Right ventricle myocardium inferior (tissue), 1 donor: ENCODE data around the gene AK9. TPM values are rescaled to one million over a fixed set of nuclear protein-coding genes. Genes with fewer than 3 reads are reported as not detected.
A peak's percentile ranks its signal among the peaks of the same experiment; 100 is the strongest.
"Not testable (repeated sequence)": the region's sequence is repeated elsewhere in the genome, so short reads cannot be mapped to it uniquely, and the experiment has no call there.

ENCODE experiments used
- ATAC-seq: fragments of 200-7000 bp; cut with Tn5 transposase; one replicate; pipeline ENCODE4 v1.9.1; 2020; ENCODE audit warnings: mild to moderate bottlenecking, moderate library complexity
- DNase-seq: peaks from one replicate; pipeline ENCODE4 v3.0.0; 2021; ENCODE audit errors: missing footprints
- intact Hi-C: fragments of 100-400 bp; cut with DNase I; formaldehyde crosslinking; loops from one replicate; pipeline ENCODE4 v1.11.0; 2022
- total RNA-seq: library from RNA; stranded (reverse); fragmentation: NEBNext Ultra II Directional; extraction: Animal tissue kit (Norgen Biotek cat#: 25700); gene quantifications from one replicate; pipeline ENCODE4 v1.2.1, GENCODE V29; 2021
- donor health status: DM: no; HTN: yes; CAD: no; lungs with severe emphysema.

AK9 gene
- total RNA-seq, 1 donor from 2014 or later: 11.9 TPM

DNA sequence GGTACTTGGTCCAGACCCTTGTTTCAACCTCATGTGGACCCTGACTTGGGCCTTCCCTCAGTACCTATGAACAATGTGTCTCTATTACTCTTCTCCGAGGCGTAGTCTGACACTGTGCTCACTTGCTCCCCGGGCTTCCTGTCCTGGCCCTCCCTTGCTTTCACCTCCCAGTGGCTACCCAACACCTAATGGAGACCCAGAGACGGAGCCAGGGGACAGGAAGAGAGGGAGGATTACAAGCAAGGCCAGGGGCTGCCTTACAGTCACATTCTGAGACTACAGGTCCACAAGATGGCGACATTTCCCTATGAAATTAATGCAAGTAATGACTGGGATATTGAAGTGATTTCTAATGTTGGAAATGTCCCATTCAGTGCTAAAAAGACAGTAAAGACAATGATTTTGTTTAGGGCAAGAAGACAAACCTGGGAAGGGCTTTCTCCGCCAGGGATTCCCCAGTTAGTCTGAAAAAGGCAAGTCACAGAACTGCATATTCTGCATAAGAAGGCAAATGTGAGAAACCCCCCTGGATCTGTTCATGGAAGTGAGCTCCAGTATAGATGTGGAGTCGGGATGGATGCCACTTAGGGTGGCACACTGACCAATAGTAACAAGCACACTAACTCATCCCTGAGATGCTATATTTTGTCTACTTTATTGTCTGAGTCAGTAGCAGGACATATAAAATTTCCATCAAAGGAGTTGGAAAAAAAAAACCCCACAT is 163.9 kb downstream of the AK9 start:
- DNase-seq (no peak), ATAC-seq (peak; percentile 34)
- intact Hi-C loops: loop anchor here (5.0 to 10.0 kb wide), 3 partner anchors 168 to 525 kb away; partner anchors contain the start of genes AK9 and FIG4

DNA sequence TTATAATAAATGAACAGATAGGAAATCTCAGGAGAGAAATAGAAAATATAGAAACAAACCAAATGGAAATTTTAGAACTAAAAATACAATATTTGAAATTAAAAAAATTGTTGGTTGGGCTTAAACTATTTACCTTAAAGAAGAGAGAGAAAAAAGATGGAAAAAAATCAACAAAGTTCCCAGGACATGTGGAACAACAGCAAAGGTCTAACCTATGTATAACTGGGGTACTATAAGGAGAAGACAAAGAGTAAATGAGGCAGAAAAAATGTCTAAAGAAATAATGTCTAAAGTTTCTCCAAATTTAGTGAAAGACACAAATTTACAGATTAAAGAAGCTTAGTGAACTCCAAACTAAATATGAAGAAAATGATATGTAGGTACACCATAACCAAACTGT is 166.9 kb downstream of the AK9 start:
- ATAC-seq (no peak), DNase-seq (no peak)
- intact Hi-C loops: loop anchor here (10.0 kb wide), 1 partner anchor 171 kb away; the partner anchor contains the start of genes AK9 and FIG4

DNA sequence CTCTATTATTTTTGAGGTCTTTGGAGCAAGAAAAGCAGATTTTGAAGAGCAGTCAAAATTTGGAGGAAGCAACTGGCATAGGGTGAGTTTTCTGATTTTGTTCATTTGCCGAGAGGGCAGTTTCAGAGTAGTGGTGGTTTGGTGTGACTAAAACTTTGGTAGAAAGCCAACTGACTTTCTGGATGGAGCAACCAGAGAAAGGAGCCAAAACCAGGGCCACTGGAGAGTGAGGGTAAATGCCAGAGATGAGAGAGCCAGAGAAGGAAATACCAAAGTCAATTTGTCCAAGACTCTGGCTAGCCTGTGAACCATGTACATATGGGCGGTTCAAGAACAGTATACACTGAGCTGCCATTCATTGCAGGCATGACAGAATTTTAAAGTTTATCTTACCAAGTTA is 167.5 kb downstream of the AK9 start:
- ATAC-seq (no peak), DNase-seq (no peak)
- intact Hi-C loops: loop anchor here (10.0 kb wide), 1 partner anchor 171 kb away; the partner anchor contains the start of genes AK9 and FIG4

DNA sequence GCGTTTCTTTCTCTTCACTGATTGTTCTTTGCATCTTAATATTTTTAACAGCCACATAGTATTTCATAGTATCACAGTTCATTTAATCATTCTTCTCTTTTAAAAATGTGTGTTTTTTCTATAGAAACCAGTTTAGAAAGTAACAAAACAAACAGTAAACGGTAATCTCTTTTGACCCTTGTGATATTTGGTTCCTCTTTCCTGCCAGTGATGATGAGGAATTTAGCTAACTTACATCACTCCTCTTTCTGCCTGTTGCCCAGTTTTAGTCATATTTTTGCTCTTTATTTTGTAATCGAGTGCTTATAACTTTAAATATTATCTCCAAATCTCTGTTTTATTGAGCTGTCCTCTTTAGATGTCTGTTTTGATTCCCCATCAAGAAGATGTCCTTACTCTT is 169.9 kb downstream of the AK9 start:
- intact Hi-C loops: loop anchor here (10.0 kb wide), 1 partner anchor 174 kb away; the partner anchor contains the start of genes AK9 and FIG4
- ATAC-seq (no peak), DNase-seq (no peak)

DNA sequence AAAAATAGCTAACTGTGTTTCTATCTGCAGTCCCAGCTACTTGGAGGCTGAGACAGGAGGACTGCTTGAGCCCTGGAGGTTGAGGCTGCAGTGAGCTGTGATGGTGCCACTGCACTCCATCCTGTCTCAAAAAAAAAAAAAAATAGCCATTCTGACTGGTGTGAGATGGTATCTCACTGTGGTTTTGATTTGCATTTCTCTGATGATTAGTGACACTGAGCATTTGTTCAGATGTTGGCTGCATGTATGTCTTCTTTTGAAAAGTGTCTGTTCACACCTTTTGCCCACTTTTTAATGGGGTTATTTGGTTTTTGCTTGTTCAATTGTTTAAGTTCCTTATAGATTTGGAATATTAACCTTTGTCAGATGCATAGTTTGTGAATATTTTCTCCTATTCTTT is 171.4 kb downstream of the AK9 start:
- ATAC-seq, DNase-seq: not testable (repeated sequence)
- intact Hi-C loops: loop anchor here (10.0 kb wide), 1 partner anchor 175 kb away; the partner anchor contains the start of genes AK9 and FIG4

DNA sequence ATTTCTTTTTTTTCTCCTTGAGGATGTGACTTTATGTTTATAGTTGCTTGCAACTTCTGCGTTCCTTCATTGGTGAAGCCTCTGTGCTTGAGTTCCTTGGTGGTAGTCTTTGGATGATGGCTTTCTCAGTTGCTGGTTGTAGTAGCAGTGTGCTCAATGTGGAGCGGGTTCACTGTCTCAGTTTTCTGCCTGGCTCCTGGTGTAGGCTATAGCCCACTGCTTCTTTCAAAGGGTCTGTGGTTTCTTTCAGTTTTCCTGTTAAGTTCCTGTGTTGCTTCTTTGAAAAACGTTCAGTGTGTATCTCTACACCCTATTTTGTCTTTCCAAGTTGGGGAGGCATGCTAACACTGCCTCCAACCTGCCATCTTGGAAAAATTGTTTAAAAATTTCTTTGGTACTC is 174.1 kb downstream of the AK9 start:
- intact Hi-C loops: no loop called here
- DNase-seq (no peak), ATAC-seq (no peak)

DNA sequence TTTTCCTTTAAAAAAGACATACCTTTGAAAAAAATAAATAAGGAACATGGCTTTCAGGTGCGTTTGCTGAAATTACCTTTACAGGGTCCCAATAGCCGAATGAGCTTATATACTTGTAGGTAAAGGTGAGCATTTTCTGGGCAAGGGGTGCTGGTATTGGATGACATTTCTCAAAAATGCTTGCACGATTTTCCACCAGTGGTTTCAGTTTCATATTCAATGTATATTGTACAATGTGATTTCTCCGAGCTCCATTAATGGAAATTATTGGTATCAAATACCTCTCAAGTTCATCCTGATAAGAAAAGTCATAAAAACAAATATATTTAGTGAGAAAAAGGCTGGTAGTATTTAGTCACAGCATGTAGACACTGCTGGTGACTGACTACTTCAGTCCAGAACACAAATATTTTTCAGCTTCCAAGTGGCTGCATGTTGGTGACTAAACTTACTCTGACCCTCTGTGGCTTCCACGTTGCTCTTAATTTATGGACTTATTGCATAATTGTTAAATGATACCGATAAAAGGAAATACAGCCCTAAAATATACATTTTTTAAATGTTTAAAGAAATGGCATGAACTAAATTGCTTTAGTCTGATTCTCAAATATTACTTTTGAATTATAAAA is 175.1 kb downstream of the AK9 start:
- ATAC-seq (no peak), DNase-seq (no peak)
- intact Hi-C loops: no loop called here

DNA sequence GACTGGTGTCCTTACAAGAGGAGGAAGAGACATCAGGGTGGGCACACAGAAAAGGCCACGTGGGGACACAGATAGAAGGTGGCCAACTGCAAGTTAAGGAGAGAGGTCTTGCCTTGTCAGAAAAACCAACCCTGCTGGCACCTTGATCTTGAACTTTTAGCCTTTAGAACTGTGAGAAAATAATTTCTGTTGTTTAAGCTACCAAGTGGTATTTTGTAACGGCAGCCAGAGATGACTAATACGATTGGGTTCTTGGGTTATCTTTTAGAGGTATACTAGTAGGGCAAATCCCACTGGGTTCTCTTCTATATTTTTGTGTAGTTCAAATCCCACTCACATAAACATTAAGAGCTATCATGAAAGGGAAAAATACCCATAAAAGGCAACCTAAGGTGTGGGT is 176.1 kb downstream of the AK9 start:
- ATAC-seq (no peak), DNase-seq (no peak)
- intact Hi-C loops: no loop called here

DNA sequence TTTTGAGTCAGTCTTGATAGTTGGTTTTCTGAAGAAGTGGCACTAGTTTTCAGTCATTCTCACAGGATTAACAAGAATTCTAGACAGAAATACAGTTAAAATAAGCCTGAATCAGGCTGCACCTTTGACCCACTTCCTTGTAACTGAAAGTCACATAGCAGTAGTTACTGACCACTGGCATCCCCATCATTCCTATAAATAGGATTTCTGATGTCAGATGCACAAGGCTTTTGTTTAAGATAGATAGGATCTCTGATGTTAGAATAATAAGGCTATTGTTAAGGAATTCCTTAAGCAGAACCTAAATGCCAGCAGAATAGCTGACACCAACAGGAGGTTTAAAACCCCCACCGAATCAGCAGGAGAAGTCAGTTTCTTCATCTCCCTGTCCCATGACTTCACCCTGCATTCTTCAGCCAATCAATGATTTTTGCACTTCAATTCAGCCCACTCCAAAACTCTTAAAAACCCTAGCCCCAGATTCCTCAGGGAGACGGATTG is 177.4 kb downstream of the AK9 start:
- intact Hi-C loops: no loop called here
- DNase-seq: no peak
- ATAC-seq: no peak

DNA sequence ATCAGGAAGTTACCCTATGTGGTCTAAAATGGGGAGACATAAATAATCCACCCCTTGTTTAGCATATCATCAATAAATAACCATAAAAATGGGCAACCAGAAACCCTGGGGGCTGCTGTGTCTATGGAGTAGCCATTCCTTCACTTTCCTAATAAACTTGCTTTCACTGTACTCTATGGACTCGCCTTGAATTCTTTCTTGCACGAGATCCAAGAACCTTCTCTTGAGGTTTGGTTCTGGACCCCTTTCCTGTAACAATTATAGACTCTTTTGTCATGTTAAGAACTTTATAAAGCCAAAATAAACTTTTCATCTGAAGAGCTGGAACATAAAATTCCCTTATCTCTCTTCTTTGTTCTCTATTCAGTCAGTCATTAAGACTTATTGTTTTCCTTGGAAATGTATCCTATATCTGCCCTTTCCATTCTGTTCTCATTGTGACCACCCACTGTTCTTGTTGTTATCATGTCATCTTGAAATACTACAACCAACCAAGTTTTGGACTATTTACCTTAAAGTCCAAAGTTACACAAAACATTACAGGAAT is 178.7 kb downstream of the AK9 start:
- no peak for ATAC-seq
- intact Hi-C loops: no loop called here
- no peak for DNase-seq

DNA sequence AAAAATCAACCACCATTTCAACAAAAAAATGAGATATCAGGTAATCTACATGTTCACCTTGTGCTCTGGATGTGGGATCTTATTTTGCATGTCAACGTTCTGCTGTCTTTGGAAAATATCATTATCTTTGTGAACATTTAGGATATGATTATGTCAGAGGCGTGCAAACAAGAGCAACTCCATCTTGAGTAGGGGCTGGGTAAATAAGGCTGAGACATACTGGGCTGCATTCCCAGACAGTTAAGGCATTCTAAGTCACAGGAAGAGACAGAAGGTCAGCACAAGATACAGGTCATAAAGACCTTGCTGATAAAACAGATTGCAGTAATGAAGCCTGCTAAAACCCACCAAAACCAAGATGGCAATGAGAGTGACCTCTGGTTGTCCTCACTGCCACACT is 179.2 kb downstream of the AK9 start:
- intact Hi-C loops: no loop called here
- ATAC-seq: no peak

DNA sequence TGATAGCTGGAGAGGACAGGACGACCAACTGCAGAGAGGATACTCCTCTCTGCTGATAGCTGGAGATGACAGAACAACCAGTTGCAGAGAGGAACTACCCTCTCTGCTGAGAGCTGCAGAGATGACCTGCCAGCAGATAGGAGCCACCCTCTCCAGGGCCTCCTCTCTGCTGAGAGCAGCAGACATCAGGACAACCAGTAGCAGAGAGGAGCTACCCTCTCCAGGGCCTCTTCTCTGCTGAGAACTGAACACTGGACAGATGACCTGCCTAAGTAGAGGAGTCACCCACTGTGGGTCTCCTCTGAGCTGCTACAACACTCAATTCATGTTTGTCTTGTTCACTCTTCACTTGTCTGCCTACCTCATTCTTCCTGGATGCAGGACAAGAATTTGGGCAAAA is 180.6 kb downstream of the AK9 start:
- DNase-seq (no peak), ATAC-seq (no peak)
- intact Hi-C loops: no loop called here

More for the DNA sequence above, 179.2 kb downstream of the AK9 start:
- DNase-seq: no peak

DNA sequence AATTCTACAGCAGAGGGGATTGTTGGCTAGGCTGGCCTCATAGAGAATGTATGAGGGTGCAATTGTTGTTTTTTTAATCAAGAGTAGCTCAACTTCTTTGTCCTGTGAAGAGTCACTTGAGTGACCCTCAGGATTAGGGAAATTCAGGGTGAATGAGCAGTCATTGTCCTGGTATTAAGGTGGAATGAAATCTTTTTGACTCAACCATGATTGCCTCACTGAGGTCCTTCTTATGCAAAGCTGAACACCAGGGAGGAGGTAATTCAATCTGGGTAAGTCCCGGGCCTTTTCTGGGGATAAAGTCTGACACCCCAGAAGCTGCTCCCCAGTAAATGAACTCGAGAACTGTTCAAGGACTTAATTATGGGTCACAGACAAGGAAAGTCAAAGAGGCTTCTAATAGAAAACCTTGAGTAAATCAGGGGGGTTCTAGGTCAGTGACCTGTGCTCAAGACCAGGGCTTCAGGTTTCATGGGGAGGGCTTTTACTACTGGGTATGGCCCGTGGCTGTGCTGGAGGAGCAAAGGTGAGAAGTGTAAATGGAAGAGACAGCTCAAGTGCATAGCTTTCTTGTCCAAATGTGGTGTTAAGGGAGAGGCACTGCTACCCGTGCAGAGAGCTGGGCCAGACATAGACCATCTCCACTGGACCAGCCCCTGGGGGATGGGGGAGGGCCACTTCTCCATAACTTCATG is 182.7 kb downstream of the AK9 start:
- no peak for ATAC-seq
- intact Hi-C loops: no loop called here
- DNase-seq: no peak

DNA sequence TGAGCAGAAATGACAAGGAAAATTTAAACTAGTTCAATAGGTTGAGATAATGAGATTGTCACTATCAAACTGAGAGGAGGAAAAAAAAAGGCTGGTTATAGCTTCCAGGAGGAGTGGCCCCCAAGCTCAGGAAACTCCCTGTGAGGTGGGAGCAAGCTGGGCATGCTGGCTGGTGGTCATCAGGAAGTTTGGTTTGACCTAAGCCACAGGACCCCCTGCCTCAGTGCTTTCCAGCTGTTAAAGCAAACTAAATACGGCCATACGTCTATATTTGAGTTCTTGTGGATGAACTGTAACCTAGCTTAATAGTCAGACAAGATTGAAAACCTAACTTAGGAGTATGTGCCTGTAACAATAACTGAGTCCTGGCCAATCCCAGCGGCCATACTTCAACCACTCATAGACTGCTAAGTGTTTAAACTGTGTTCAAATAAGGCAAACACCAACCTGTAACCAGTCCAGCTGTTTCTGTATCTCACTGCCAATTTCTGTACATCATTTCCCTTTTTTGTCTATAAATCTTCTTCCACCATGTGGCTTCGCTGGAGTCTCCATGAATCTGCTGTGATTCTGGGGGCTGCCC is 183.4 kb downstream of the AK9 start:
- no peak for ATAC-seq
- intact Hi-C loops: no loop called here
- DNase-seq: no peak

DNA sequence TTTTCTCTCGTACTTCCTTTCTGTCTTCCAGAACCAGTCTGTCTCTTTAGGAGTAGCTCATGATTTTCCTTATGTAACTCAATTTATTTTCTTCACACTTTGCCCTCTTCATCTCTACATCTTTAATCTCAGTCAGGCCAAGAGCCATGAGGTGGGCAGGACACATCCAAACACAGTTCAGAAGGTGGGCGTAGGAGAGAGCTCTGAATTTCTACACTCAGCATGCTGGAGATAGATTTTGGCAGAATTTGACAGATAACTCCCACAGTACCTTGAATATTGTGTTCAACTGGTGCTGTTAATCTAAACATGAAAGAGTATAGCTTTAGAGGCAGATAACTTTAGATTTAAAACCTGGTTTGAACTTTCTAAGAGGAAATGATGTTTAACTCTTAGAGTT is 184.2 kb downstream of the AK9 start:
- ATAC-seq: no peak

DNA sequence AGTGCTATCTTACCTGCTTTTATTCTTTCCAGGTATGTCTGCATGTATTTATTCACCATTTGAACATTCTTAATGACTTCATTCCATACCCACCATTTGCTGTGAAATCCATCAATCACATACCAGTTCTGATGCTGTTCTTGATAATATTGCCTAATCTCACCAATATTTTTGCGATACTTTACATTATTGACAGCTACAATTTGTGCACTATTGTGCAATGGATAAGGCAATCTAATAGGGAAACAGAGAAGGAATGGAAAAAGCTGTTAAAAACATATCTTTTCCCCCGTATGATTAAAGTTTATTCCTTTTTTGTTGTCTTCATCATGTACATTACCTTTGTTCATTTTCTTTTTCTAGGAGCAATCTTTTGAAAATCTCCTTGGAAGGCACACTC is 184.7 kb downstream of the AK9 start:
- intact Hi-C loops: no loop called here
- DNase-seq (no peak), ATAC-seq (no peak)

More for the DNA sequence above, 184.2 kb downstream of the AK9 start:
- intact Hi-C loops: no loop called here
- no peak for DNase-seq

DNA sequence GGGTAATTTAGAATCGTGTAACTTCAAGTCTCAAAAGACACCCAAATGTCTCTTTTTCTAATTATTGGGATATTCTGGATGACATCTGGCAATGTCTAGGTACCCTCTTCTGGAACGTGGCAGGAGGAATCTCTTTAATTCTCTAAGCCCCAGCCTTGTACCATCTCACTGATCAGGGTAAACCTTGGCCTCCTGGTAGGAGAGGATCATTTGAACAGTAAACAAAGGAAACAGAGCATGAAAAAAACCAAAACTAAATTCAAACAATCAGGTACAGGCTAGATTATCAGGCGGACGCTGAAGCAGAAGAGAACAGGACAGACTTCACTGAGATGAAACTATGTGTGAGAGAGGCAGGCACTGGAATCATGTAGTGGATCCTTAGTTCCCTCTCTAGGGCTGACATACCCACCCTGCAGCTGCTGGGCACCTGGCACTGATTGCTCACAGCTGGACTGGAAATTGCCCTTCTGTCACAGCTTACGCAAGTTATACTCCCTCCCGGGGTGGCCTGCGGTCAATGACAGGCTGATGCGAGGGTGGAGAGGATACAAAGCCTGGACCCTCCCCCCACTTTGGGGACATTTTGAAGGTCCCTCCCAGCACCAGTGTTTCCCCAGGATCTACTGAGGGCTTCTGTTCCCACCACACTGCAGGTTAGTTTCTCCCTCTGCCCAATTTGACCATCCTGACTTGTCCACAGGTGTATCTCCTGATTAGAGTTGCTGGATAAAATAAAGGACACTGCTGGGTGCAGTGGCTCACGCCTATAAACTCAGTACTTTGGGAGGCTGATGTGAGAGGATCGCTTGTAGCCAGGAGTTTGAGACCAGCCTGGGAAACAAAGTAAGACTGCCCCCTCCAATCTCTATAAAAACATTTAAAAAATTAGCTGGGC is 187.4 kb downstream of the AK9 start:
- intact Hi-C loops: no loop called here
- DNase-seq (no peak), ATAC-seq (no peak)

DNA sequence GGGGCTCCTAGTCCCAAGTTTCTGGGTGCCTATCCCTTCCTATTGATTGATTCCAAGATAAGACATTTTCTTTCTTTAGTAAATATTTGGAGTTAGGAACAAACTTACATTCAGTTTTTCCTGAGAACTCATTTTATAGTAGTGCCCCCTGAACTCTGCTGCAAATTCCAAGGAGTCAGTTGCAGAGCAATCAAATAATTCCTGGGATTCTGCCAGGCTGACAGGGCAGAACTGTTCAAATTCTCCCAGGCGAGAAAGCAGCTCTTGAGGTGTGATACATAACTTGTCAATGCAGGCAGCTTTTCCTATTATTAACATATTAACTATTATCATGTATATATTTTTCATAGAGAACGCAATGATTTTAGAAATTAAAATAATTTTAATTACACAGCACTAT is 192.1 kb downstream of the AK9 start:
- intact Hi-C loops: no loop called here
- DNase-seq: no peak
- ATAC-seq: no peak
